ENCODE measurements around the gene DEXI. TPM values are rescaled to one million over a fixed set of nuclear protein-coding genes. Genes with fewer than 3 reads are reported as not detected.

DEXI gene
- total and polyA plus RNA-seq, 2 of the 13 experiments (the other 11 are each of a cell fraction or from before 2014, with no cell fraction given): 51.5 to 70.4 TPM

GRCh38 chr16:10938796-10939648 lies 3.2 kb downstream of the DEXI start (continued):
- TF ChIP-seq THAP9 (CRISPR knock-in tag; IDR thresholded peaks at IDR 0.05; ENCODE audit: borderline replicate concordance) (0 out of 2 replicates have a peak, but pooled peaks have one; percentile 5), SKI (IDR thresholded peaks at IDR 0.05; ENCODE audit: partially characterized antibody) (peak; percentile 45), POLR2A (IDR thresholded peaks at IDR 0.05; ENCODE audit: insufficient read depth in 1 of 2, low read depth in 2 of 2, low read length in 2 of 2) (peak in 1 of 2 experiments; percentile 40; a peak in 1 of 4 replicates), MYC (CRISPR knock-in tag; IDR thresholded peaks at IDR 0.05; ENCODE audit: borderline replicate concordance) (no peak), PHF8 (CRISPR knock-in tag; IDR thresholded peaks at IDR 0.05) (0 out of 2 replicates have a peak, but pooled peaks have one; percentile 19), NONO (IDR thresholded peaks at IDR 0.05) (no peak), NONO (CRISPR knock-in tag; conservative IDR thresholded peaks at IDR 0.05) (0 out of 2 replicates have a peak, but pooled peaks have one; percentile 44), ZFP36L1 (CRISPR knock-in tag; IDR thresholded peaks at IDR 0.05) (0 out of 2 replicates have a peak, but pooled peaks have one; percentile 56), ZNF776 (CRISPR knock-in tag; IDR thresholded peaks at IDR 0.05) (0 out of 2 replicates have a peak, but pooled peaks have one; percentile 15), SOX5 (CRISPR knock-in tag; IDR thresholded peaks at IDR 0.05; ENCODE audit: borderline replicate concordance) (0 out of 2 replicates have a peak, but pooled peaks have one; percentile 35), HNF4G (IDR thresholded peaks at IDR 0.05; ENCODE audit: borderline replicate concordance, low read depth, low read length) (peak; percentile 81; the same call in 1 of the 2 replicates), HNF4G (CRISPR knock-in tag; IDR thresholded peaks at IDR 0.05; ENCODE audit: borderline replicate concordance, low read depth) (peak; percentile 76; the same call in 1 of the 2 replicates)
- TF ChIP-seq, protein P1, sequence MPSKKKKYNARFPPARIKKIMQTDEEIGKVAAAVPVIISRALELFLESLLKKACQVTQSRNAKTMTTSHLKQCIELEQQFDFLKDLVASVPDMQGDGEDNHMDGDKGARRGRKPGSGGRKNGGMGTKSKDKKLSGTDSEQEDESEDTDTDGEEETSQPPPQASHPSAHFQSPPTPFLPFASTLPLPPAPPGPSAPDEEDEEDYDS (CRISPR knock-in tag; IDR thresholded peaks at IDR 0.05): peak; percentile 12; the same call in 1 of the 2 replicates
- TF ChIP-seq, protein P2, sequence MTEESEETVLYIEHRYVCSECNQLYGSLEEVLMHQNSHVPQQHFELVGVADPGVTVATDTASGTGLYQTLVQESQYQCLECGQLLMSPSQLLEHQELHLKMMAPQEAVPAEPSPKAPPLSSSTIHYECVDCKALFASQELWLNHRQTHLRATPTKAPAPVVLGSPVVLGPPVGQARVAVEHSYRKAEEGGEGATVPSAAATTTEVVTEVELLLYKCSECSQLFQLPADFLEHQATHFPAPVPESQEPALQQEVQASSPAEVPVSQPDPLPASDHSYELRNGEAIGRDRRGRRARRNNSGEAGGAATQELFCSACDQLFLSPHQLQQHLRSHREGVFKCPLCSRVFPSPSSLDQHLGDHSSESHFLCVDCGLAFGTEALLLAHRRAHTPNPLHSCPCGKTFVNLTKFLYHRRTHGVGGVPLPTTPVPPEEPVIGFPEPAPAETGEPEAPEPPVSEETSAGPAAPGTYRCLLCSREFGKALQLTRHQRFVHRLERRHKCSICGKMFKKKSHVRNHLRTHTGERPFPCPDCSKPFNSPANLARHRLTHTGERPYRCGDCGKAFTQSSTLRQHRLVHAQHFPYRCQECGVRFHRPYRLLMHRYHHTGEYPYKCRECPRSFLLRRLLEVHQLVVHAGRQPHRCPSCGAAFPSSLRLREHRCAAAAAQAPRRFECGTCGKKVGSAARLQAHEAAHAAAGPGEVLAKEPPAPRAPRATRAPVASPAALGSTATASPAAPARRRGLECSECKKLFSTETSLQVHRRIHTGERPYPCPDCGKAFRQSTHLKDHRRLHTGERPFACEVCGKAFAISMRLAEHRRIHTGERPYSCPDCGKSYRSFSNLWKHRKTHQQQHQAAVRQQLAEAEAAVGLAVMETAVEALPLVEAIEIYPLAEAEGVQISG (CRISPR knock-in tag; IDR thresholded peaks at IDR 0.05): peak; percentile 45; the same call in 1 of the 2 replicates
